ENCODE measurements around the gene BEAN1.

Gene BEAN1

DNA sequence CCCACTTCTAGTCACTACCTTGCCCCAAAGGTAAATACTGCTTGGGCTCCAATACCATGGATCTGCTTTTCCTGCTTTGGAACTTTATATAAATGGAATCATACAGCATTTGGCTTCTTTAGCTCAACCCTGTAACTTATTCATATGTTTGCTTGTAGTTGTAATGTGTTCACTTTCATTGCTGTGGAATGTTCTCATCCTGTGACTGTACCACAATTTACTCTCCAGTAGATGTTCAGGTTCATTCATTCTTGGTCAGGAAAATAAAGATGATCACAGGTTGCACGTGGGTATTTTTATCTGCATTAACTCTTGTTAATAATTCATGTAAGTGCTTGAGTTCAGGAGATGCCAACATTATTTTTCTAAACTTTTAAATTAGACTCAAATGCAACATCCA is 6.7 kb upstream of the BEAN1 start:
- no peak for DNase-seq

GRCh38 chr16:66421891-66422290 is 5.2 kb upstream of the BEAN1 start:
- DNase-seq: no peak

DNA sequence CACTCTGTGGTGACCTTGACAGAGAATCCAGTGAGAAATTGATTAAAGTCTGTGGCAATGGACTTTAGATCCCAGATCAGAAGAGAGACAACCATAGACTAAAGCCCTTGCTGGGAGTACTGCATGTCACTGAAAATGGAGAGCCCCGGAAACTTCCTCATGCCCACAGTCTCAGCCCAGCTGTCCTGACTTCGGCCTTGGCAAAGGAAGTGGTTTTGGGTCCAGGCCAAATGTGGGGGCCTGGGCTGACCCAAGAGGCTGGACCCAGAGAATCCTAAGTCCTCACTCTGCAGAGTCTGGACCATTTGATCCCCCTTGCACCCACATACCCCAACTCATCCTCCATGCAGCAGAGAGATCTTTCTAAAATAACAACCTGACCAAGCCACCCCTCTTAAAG is 4.7 kb upstream of the BEAN1 start:
- no peak for DNase-seq

GRCh38 chr16:66423177-66423576 is 3.9 kb upstream of the BEAN1 start:
- DNase-seq: no peak

- no peak for DNase-seq
These were observed 1.4 kb upstream of the BEAN1 start for GRCh38 chr16:66425651-66426050.

- no peak for DNase-seq
These were observed 721 bp upstream of the BEAN1 start for GRCh38 chr16:66426112-66427035.

DNA sequence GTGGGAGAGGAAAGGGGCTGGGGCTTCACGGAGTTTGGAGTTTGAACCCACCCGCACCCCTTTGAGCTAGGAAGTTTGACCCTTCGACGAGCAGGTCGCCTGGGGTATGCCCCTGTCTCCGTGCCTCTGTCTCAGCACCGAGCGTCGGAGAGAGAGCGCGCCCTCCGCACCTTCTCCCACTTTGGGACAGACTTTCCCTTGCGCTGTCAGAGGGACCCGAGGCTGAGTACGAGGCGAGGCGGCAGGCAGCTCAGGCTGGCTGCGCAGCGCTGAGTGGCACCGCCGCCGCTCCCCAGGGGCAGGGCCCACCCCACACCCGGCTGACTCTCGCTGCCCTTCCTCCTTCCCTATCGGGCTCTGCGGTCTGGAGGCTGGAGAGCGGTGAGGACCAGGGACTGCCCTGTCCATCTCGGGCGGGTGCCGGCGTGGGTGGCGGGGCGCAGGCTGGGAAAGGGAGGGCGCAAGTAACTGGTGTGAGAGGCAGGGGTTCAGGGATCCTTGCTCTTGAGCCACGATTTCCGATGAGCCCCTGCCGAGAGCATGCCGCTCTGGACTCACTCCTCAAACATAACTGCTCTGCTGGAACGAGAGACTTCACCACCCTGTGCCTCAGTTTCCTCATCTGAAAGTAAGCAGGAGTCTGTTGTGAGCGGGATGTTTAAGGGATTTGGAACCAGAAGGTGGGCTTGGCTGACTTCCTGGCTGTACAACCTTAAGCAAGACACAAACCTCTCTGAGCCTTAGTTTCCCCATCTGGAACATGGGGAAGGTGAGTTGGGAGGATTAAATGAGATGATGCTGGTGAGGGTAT is 981 bp downstream of the BEAN1 start:
- no peak for DNase-seq

DNA sequence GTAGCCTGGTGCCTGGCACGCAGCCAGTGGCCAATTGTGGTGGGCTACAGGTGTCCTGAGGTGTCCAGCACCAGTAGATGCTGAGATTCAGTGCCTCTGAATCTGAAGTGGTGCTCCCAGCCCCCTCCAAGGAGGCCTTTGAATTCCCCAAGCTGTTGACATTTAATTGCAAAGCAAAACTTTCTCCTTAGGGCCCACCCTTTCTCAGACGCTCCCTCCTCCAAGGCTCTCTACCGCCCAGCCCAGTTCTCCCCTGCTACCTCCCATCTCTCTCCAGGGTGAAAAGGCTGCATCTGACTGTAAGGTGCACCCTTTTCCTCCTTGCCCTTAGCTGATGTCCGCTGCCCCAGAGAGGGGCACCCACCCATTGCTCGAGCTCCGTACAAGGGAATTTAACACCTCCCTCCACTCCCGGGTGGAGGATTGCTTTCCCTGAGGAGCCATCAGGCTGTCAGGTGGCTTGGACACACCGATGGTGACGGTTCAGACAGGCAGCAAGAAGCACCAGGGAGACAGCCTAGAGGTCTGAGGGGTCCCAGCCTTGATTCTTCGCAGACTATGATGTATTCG is 1.7 kb downstream of the BEAN1 start:
- no peak for DNase-seq

DNA sequence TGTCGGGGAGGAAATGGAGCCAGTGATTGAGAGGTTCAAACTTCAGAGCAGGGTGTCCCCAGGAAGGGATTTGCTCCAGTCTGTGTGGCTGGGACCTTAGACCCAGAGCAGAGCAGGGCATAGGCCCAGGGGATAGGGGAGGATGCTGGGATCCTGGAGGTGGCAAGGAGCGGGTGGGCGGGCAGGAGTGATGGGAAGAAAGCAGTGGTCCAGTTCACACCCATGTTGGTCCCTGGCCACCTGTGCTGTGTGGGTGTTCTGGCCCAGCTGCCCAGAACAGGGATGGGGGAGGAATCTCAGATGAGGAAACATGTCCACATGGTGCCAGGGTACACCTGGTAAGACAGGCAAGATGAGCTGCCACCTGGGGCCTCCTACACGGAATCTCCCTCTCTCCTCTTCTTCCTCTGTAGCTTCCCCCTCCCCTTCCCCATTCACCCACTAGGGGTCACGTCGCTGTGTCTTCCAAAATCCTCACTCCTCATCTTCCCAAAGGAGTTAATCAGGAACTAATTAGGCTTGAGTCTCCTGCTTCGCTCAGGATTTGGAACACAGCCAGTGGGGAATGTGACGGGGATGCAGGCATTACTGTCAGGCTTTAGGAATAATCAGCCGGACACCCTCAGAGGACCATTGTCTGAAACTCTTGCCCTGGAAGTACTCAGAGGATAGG is 2.3 kb downstream of the BEAN1 start:
- DNase-seq: no peak

DNA sequence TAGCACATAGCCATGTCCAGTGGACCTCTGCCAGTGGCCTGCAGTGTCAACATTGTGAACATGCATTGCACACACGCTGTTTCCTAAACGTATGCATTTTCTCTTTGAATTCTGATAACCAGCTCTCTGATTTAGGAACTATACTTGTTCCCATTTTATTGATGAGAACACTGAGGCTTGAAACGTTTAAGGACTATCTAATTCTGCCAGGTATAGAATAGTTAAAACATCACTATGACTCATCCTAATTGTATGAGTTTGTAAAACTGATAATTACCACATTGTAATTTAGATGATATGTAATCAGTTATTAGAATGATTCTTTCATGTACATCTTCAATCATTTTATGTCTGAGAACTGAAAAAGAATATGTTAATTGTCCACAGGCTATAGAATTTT is 3.1 kb downstream of the BEAN1 start:
- DNase-seq: no peak

DNA sequence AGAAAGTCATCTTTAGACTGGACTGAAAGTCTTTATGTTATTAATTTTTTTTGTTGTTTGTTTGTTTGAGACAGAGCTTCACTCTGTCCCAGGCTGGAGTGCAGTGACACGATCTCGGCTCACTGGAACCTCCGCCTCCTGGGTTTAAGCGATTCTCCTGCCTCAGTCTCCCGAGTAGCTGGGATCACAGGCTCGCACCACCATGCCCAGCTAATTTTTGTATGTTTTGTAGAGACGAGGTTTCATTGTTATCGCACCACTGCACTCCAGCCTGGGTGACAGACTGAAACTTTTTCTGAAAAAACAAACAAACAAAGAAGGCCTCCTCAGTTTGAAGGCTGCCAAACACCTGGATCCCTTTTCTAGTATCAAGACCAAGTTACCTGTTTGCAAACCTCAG is 4.7 kb downstream of the BEAN1 start:
- no peak for DNase-seq

- no peak for DNase-seq
These were observed 5.3 kb downstream of the BEAN1 start for GRCh38 chr16:66432429-66432828.

GRCh38 chr16:66434619-66435430 is 7.7 kb downstream of the BEAN1 start:
- no peak for DNase-seq

- no peak for DNase-seq
These were observed 8.8 kb downstream of the BEAN1 start for GRCh38 chr16:66435896-66436295.

DNA sequence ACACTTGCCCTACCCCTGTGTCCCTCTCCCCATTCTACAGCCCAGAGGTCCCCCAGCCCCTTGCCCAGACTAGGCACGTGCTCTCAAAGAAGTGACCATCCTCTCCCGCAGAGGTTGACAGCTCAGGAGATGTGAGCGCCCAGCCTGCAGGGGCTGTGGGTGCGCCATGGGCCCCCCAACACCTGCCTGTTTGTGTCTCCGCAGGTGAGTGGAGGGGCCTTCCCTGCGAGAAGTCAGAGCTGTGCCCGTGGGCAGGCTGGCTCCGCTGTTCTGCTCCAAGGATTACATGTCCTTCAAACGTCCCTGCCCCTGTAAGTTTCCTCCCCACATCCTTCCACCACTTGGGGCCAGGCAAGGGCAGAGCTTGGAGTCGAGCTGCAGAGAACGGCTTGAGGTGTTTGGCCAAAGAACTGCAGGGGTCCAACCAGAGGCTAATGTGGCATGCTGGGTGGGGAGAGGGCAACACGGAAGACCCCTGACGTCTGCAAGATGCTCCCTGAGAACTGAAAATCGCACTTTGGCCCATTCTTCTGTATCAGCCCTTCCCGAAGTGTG is 10.4 kb downstream of the BEAN1 start:
- no peak for DNase-seq

DNA sequence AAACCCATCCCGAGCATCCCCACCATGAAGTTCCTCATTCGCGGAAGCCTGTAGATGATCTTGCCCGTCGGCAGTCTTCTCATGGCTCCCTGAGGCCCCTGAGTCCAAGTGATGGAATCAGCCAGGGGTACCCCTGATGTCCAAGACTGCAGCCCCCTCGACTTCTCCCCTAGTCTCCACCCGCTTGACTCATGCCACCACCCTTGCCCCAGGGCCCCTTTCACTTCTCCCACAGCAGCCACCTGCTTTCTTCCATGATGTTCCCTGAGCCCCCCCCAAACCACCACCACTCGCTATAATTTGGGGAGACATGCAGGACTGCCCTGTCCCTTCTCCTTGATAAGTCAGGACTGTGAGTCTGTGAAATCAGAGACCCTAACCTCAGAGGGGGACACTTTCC is 11.4 kb downstream of the BEAN1 start:
- no peak for DNase-seq

DNA sequence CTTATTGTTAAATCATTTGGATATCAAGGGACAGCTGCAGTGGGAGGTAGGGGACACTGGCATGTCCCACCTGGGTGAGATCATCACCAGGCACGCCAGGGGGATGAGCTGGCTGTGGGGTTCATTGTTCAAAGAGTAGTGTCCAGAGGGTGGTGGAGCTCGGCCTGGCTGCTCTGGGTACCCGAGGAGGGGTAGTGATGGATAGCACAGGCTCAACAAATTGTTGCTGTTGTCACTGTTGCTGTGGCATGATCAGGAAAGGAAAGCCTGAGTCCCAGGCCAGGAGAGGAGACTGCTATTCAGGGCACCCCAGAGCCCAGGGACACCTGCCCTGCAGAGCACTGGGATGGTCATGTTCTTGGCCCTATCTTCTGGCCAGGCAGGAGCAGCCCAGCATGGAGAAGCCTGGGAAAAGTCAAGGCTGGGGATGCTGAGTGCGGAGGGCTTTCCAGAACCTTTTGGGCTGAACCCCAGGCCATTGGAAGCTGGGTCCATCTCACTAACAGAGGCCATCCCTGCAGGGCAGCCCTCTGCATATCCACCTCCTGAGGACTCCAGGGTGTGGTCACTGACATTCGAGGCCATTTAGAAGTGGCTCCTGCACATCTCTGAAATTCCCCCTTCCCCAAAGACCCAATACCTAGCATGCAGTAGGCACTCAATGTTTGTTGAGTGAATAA is 12.1 kb downstream of the BEAN1 start:
- DNase-seq: no peak

- DNase-seq: no peak
These were observed 13.2 kb downstream of the BEAN1 start for GRCh38 chr16:66440271-66440802.

DNA sequence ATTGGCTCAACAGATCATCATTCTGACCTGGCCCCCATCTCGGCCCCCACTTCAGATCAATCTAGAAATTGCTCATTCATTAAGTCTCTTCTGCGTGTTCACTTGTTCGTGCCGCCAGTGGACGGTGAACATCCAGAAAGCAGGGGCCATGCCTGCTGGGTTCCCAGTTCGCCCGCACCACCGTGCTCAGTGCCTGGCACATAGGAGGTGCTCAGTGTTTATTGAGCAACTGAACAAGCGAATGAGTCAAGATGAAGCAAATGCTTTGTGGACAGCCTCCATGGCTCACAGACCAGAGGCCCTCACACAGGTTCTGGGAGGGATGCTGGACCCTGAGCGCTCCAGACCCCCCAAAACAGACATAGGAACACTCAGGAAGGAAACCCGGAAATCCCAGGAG is 13.9 kb downstream of the BEAN1 start:
- no peak for DNase-seq

DNA sequence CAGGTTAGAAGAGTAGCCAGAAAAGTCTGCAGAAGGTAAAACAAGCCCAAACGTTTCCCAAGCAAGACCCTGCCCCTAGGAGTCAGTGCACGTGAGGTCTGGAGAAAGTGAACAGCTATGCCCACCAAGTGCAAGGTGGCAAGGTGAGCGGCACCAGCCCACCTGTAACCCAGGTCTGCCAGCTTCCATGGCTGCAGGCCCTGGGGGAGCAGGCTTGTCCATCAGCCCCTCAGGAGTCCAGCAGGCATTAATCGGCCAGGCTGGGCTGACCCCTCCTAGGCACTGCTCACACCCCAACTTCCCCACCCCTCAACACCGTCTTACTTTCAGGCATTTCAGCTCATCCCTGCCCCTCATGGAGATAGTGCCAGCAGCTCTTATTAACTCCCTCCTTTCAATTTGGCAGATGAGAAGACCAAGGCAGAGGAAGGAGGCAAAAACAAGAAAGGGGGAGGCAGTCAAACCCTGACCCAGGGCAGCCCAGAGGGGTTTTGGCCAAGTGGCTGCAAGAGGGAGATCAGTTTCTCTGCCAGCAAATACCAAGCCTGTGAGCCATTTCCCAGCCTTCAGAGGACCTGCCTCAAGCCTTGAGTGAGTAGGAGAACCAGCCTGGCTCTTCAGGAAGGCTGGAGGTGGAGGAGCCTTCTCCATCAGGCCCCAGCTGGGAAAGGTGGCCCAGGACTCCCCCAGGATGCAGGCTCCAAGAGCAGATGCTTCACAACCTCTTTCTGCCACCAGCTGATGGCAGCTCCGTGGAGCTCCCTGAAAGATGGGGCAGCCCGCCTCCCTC is 14.7 kb downstream of the BEAN1 start:
- no peak for DNase-seq
